Loucy (cell line): Measurements from ENCODE around the gene RAD52.
A peak's percentile ranks its signal among the peaks of the same experiment; 100 is the strongest.

Source experiments
- H2AFZ ChIP-seq: fragments of 200-600 bp; sonication (generic); 2 replicates; pipeline ENCODE4 v1.6.0; 2016; ENCODE audit warnings: antibody characterized with exemption, mild to moderate bottlenecking, low read length, moderate library complexity
- H3F3A ChIP-seq: fragments of 200-600 bp; 2 replicates; pipeline ENCODE4 v1.6.0; 2016; ENCODE audit warnings: antibody characterized with exemption, low read depth, mild to moderate bottlenecking
- H3K27me3 ChIP-seq: fragments of 200-600 bp; sonication (generic); 2 replicates; pipeline ENCODE4 v1.6.1; 2014; ENCODE audit warnings: low read length, mild to moderate bottlenecking; ENCODE audit not compliant: insufficient read depth, poor library complexity, severe bottlenecking
- H3K36me3 ChIP-seq: fragments of 200-600 bp; sonication (generic); 2 replicates; pipeline ENCODE4 v1.6.1; 2016; ENCODE audit warnings: low read length; ENCODE audit not compliant: insufficient read depth
- H3K4me1 ChIP-seq: fragments of 200-600 bp; sonication (generic); 2 replicates; pipeline ENCODE4 v1.5.1; 2014; ENCODE audit warnings: low read length, mild to moderate bottlenecking; ENCODE audit not compliant: insufficient read depth, poor library complexity, severe bottlenecking
- H3K4me2 ChIP-seq: fragments of 200-600 bp; sonication (generic); 2 replicates; pipeline ENCODE4 v1.6.0; 2014; ENCODE audit warnings: antibody characterized with exemption, low read length, low read depth, mild to moderate bottlenecking; ENCODE audit not compliant: poor library complexity, severe bottlenecking
- H3K4me3 ChIP-seq: fragments of 200-600 bp; sonication (generic); 2 replicates; pipeline ENCODE4 v1.5.1; 2014; ENCODE audit warnings: low read length, mild to moderate bottlenecking, mixed read lengths; ENCODE audit not compliant: poor library complexity, severe bottlenecking
- H3K79me2 ChIP-seq: fragments of 200-600 bp; sonication (generic); 2 replicates; pipeline ENCODE4 v1.6.1; 2014; ENCODE audit warnings: low read length; ENCODE audit not compliant: insufficient read depth
- H3K9ac ChIP-seq: fragments of 200-600 bp; sonication (generic); 2 replicates; pipeline ENCODE4 v1.6.0; 2014; ENCODE audit warnings: mild to moderate bottlenecking, low read depth, low read length, moderate library complexity; ENCODE audit not compliant: poor library complexity, severe bottlenecking
- H3K9me2 ChIP-seq: fragments of 200-600 bp; sonication (generic); replicated peaks from 2 replicates; pipeline ENCODE4 v1.6.1; 2016; ENCODE audit warnings: low read depth, low read length, mixed read lengths
- H3K9me3 ChIP-seq: fragments of 200-600 bp; sonication (generic); 2 replicates; pipeline ENCODE4 v1.6.1; 2014; ENCODE audit warnings: mild to moderate bottlenecking, antibody characterized with exemption, low read length, low read depth; ENCODE audit not compliant: insufficient read depth
- H4K20me1 ChIP-seq: fragments of 200-600 bp; sonication (generic); 2 replicates; pipeline ENCODE4 v1.6.0; 2014; ENCODE audit warnings: antibody characterized with exemption, low read length, mild to moderate bottlenecking; ENCODE audit not compliant: insufficient read depth, poor library complexity, severe bottlenecking
- CTCF ChIP-seq: fragments of 200-600 bp; sonication (generic); conservative IDR thresholded peaks from 2 replicates; pipeline ENCODE4 v1.5.1; 2014; ENCODE audit warnings: mild to moderate bottlenecking, antibody characterized with exemption, low read length
- EZH2phosphoT487 ChIP-seq: fragments of 200-600 bp; IDR thresholded peaks from 2 replicates; pipeline ENCODE4 v1.6.1; 2018; ENCODE audit warnings: antibody characterized with exemption, mild to moderate bottlenecking, moderate library complexity, borderline replicate concordance

RAD52 gene

GRCh38 chr12:951176-951575, 1.7 kb upstream of the RAD52 start:
- no peaks in the 10 kb centered on the region for H3K36me3 ChIP-seq
- H3K9ac ChIP-seq = no peak overlapping the region
- H3K79me2 ChIP-seq = peaks cover 27% of the 10 kb centered on the region
- TF ChIP-seq EZH2phosphoT487 = no peak
- no peaks in the 10 kb centered on the region for H3K9me3 ChIP-seq
- no peak overlapping the region for H3K4me2 ChIP-seq
- H3K9me2 ChIP-seq = no peaks in the 10 kb centered on the region
- H3K4me3 ChIP-seq = no peak overlapping the region
- no peak overlapping the region for H2AFZ ChIP-seq
- no peaks in the 10 kb centered on the region for H3K27me3 ChIP-seq
- peaks cover 10% of the 10 kb centered on the region for H3K4me1 ChIP-seq
- no peaks in the 10 kb centered on the region for H3F3A ChIP-seq
- H4K20me1 ChIP-seq = no peaks in the 10 kb centered on the region

- no peaks in the 10 kb centered on the region for H3K27me3 ChIP-seq
- H3F3A ChIP-seq = no peaks in the 10 kb centered on the region
- no peaks in the 10 kb centered on the region for H3K36me3 ChIP-seq
- H3K9me3 ChIP-seq = no peaks in the 10 kb centered on the region
- peak overlapping the region; percentile 89 for H3K9ac ChIP-seq
- peak overlapping the region; percentile 89 for H3K4me2 ChIP-seq
- H4K20me1 ChIP-seq = no peaks in the 10 kb centered on the region
- H3K4me1 ChIP-seq = peaks cover 13% of the 10 kb centered on the region
- no peaks in the 10 kb centered on the region for H3K9me2 ChIP-seq
- H2AFZ ChIP-seq = no peak overlapping the region
- TF ChIP-seq EZH2phosphoT487 = no peak
- no peak for TF ChIP-seq CTCF
- H3K79me2 ChIP-seq = peaks cover 31% of the 10 kb centered on the region
- H3K4me3 ChIP-seq = peak overlapping the region; percentile 75
Observed at GRCh38 chr12:948238-948637, 1.3 kb downstream of the RAD52 start.

- H3K9me2 ChIP-seq = no peaks in the 10 kb centered on the region
Observed at GRCh38 chr12:946631-947030, 2.9 kb downstream of the RAD52 start.

More at GRCh38 chr12:946631-947030, 2.9 kb downstream of the RAD52 start:
- Histone ChIP-seq H3F3A (no peaks in the 10 kb centered on the region), H3K79me2 (peaks cover 31% of the 10 kb centered on the region), H3K9ac (peak overlapping the region; percentile 28), H2AFZ (no peak overlapping the region), H3K36me3 (no peaks in the 10 kb centered on the region), H3K4me2 (peak overlapping the region; percentile 19), H3K27me3 (no peaks in the 10 kb centered on the region), H4K20me1 (no peaks in the 10 kb centered on the region), H3K4me3 (no peak overlapping the region), H3K4me1 (peaks cover 13% of the 10 kb centered on the region), H3K9me3 (no peaks in the 10 kb centered on the region)
- TF ChIP-seq CTCF = no peak
- no peak for TF ChIP-seq EZH2phosphoT487
